Panc1 (cell line): Measurements from ENCODE around the gene POLR1C. TPM values are rescaled to one million over a fixed set of nuclear protein-coding genes. Genes with fewer than 3 reads are reported as not detected.

Experiments
- ATAC-seq: fragments of 200-7000 bp; cut with Tn5 transposase; 2 replicates; pipeline ENCODE4 v1.9.1; 2020; ENCODE audit warnings: mild to moderate bottlenecking, moderate library complexity
- BruUV-seq: library from RNA; stranded (reverse); fragments of 400-500 nt; replicated peaks from 2 replicates; lab custom pipeline; 2021; lab: Mats Ljungman, UMichigan
- CTCF ChIA-PET: fragments of 300-600 bp; sonication (Branson Sonifier 250); formaldehyde crosslinking; loops from one replicate; lab custom pipeline; 2022; ENCODE audit warnings: antibody characterized with exemption; lab: Charles Lee
- POLR2A ChIA-PET: fragments of 300-600 bp; sonication (Branson Sonifier 250); formaldehyde crosslinking; loops from one replicate; lab custom pipeline; 2022; ENCODE audit warnings: antibody characterized with exemption; lab: Charles Lee
- DNase-seq: peaks from one replicate; pipeline ENCODE4 v3.0.0-alpha.2; 2010; ENCODE audit warnings: low read depth, low spot score
- H3K27ac ChIP-seq: 2 replicates; pipeline ENCODE4 v1.5.1; 2011; ENCODE audit warnings: mild to moderate bottlenecking, low read length, inconsistent platforms
- H3K27me3 ChIP-seq: fragments of 200-500 bp; sonication (Bioruptor generic); 2 replicates; pipeline ENCODE4 v1.6.0; 2014; ENCODE audit warnings: low read length, inconsistent platforms; ENCODE audit not compliant: control insufficient read depth, insufficient read depth
- H3K36me3 ChIP-seq: fragments of 200-500 bp; sonication (Bioruptor generic); 2 replicates; pipeline ENCODE4 v1.5.1; 2014; ENCODE audit warnings: inconsistent platforms, mild to moderate bottlenecking, low read length, moderate library complexity; ENCODE audit not compliant: control insufficient read depth, insufficient read depth
- H3K4me1 ChIP-seq: 2 replicates; pipeline ENCODE4 v1.5.1; 2011; ENCODE audit warnings: inconsistent platforms, mild to moderate bottlenecking, low read length, moderate library complexity; ENCODE audit not compliant: control insufficient read depth, insufficient read depth
- H3K4me3 ChIP-seq, 2 experiments: 2 replicates each; pipeline ENCODE4 v1.5.1; 2011 to 2012; ENCODE audit warnings: low read depth in 2 of 2, low read length in 2 of 2, mild to moderate bottlenecking in 2 of 2, inconsistent platforms in 1 of 2, moderate library complexity in 1 of 2
- H3K9me3 ChIP-seq: fragments of 200-500 bp; sonication (Bioruptor generic); 2 replicates; pipeline ENCODE4 v1.5.1; 2014; ENCODE audit warnings: low read depth, mild to moderate bottlenecking, inconsistent platforms, low read length, moderate library complexity; ENCODE audit not compliant: control insufficient read depth, insufficient read depth
- POLR2AphosphoS5 ChIP-seq: IDR thresholded peaks from 2 replicates; pipeline ENCODE4 v1.6.1; 2012; ENCODE audit warnings: mild to moderate bottlenecking, low read depth, low read length, moderate library complexity
- SIN3A ChIP-seq: IDR thresholded peaks from 2 replicates; pipeline ENCODE4 v1.6.1; 2012; ENCODE audit warnings: low read depth, mild to moderate bottlenecking, low read length, moderate library complexity, borderline replicate concordance; ENCODE audit not compliant: insufficient read depth
- TCF7L2 ChIP-seq: IDR thresholded peaks from 2 replicates; pipeline ENCODE4 v1.6.1; 2011; ENCODE audit warnings: mild to moderate bottlenecking, low read depth, low read length, inconsistent platforms
- in situ Hi-C: cut with HindIII; loops from 2 replicates; pipeline ENCODE4 v1.10.0; 2016; ENCODE audit warnings: low sequenced_read_pairs, low pct_unique_long_range_greater_than_20kb
- intact Hi-C: fragments of 100-400 bp; cut with micrococcal nuclease; formaldehyde crosslinking; loops from one replicate; pipeline ENCODE4 v1.10.0; 2022; ENCODE audit not compliant: unreplicated experiment
- total RNA-seq: library from RNA; stranded (reverse); gene quantifications from one replicate; pipeline ENCODE4 v1.2.1, GENCODE V29; 2021; ENCODE audit not compliant: unreplicated experiment
- TF ChIP-seq, protein P1 (sequence below), 2 experiments: IDR thresholded peaks; 2 replicates each; pipeline ENCODE4 v1.6.1; 2011 to 2012; ENCODE audit warnings: low read depth in 2 of 2, control low read depth in 1 of 2, low read length in 1 of 2, mild to moderate bottlenecking in 1 of 2, moderate library complexity in 1 of 2; ENCODE audit not compliant: insufficient read depth in 1 of 2
- TF ChIP-seq, protein P2 (sequence below): fragments of 450-650 bp; IDR thresholded peaks from 2 replicates; pipeline ENCODE4 v1.5.1; 2017; ENCODE audit warnings: mild to moderate bottlenecking

Gene POLR1C
- total RNA-seq, 1 experiment from 2014 or later, result 65.1 TPM

DNA sequence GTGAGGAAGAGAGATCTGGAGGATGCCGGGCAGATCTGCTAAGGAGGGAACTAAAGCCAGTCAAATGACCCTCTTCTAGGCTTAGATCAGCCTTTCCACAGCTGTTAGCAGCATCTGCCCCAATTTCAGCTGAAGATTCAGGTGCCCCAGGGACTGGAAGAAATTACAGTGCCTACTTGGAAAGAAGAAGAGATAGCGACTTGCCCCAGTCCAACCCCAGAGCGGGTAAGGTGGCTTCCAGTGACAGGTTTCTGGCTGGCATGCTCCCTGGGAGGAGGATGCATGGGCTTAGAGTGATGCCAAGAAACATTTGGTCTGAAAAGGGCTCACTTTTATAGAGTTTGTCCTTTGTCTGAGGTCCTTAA is 38.9 kb upstream of the POLR1C start:
- no peak for DNase-seq
- CTCF ChIA-PET, result interaction anchor here (0.6 to 0.8 kb wide), 5 partner anchors 17 to 47 kb away, joined by 3 to 6 read pairs (median 3); partner anchors contain the start of gene LRRC73
- H3K4me3 ChIP-seq, result peak overlapping the region; percentile 62 to 74
- H3K9me3 ChIP-seq, result no peaks in the 10 kb centered on the region
- in situ Hi-C loops (no loop called here), intact Hi-C loops (no loop called here)
- H3K4me1 ChIP-seq, result peaks cover 13% of the 10 kb centered on the region
- POLR2A ChIA-PET, result interaction anchor here (0.6 to 0.7 kb wide), 6 partner anchors 18 to 584 kb away, joined by 3 to 4 read pairs (median 3); partner anchors contain the start of gene LRRC73
- H3K36me3 ChIP-seq, result no peaks in the 10 kb centered on the region
- H3K27ac ChIP-seq, result peak overlapping the region; percentile 78
- TSS peak; percentile 82 for BruUV-seq
- TF ChIP-seq, protein P1, sequence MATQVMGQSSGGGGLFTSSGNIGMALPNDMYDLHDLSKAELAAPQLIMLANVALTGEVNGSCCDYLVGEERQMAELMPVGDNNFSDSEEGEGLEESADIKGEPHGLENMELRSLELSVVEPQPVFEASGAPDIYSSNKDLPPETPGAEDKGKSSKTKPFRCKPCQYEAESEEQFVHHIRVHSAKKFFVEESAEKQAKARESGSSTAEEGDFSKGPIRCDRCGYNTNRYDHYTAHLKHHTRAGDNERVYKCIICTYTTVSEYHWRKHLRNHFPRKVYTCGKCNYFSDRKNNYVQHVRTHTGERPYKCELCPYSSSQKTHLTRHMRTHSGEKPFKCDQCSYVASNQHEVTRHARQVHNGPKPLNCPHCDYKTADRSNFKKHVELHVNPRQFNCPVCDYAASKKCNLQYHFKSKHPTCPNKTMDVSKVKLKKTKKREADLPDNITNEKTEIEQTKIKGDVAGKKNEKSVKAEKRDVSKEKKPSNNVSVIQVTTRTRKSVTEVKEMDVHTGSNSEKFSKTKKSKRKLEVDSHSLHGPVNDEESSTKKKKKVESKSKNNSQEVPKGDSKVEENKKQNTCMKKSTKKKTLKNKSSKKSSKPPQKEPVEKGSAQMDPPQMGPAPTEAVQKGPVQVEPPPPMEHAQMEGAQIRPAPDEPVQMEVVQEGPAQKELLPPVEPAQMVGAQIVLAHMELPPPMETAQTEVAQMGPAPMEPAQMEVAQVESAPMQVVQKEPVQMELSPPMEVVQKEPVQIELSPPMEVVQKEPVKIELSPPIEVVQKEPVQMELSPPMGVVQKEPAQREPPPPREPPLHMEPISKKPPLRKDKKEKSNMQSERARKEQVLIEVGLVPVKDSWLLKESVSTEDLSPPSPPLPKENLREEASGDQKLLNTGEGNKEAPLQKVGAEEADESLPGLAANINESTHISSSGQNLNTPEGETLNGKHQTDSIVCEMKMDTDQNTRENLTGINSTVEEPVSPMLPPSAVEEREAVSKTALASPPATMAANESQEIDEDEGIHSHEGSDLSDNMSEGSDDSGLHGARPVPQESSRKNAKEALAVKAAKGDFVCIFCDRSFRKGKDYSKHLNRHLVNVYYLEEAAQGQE (IDR thresholded peaks at IDR 0.05; ENCODE audit: insufficient read depth in 1 of 2, low read depth in 2 of 2, low read length in 1 of 2), result no peak
- TF ChIP-seq POLR2AphosphoS5, result no peak
- TF ChIP-seq, protein P2, sequence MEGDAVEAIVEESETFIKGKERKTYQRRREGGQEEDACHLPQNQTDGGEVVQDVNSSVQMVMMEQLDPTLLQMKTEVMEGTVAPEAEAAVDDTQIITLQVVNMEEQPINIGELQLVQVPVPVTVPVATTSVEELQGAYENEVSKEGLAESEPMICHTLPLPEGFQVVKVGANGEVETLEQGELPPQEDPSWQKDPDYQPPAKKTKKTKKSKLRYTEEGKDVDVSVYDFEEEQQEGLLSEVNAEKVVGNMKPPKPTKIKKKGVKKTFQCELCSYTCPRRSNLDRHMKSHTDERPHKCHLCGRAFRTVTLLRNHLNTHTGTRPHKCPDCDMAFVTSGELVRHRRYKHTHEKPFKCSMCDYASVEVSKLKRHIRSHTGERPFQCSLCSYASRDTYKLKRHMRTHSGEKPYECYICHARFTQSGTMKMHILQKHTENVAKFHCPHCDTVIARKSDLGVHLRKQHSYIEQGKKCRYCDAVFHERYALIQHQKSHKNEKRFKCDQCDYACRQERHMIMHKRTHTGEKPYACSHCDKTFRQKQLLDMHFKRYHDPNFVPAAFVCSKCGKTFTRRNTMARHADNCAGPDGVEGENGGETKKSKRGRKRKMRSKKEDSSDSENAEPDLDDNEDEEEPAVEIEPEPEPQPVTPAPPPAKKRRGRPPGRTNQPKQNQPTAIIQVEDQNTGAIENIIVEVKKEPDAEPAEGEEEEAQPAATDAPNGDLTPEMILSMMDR, result no peak
- TF ChIP-seq SIN3A, result no peak
- no peaks in the 10 kb centered on the region for H3K27me3 ChIP-seq
- no peak for ATAC-seq

DNA sequence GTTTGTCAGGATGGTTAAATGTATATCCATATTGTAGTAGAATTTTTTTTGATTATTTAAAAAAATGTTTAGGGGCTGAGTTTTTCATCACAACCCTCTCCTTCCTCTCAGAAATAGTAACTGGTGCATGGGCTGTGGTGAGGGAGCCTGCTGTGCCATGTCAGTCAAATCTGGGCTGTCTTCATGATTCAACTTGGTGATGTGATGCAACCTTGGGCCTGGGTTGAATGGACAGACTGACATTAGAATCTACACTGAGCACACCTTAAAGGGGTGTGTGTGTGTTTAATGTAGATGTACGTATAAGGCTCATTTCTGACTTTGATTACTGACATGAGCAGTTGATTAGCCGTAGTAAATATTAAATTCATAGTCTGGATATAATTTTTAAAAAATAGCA is 35.8 kb upstream of the POLR1C start:
- peak overlapping the region; percentile 5; the same call in 1 of the 2 replicates for H3K27ac ChIP-seq
- no peak for TF ChIP-seq TCF7L2
- TF ChIP-seq POLR2AphosphoS5, result no peak
- TF ChIP-seq, protein P1 (IDR thresholded peaks at IDR 0.05; ENCODE audit: insufficient read depth in 1 of 2, low read depth in 2 of 2, low read length in 1 of 2), result no peak
- TF ChIP-seq, protein P2, result no peak
- TF ChIP-seq SIN3A, result no peak
- intact Hi-C loops, result no loop called here
- no peaks in the 10 kb centered on the region for H3K27me3 ChIP-seq
- BruUV-seq, result no TSS peak
- H3K4me3 ChIP-seq, result no peak overlapping the region
- in situ Hi-C loops, result no loop called here
- no peaks in the 10 kb centered on the region for H3K9me3 ChIP-seq
- H3K4me1 ChIP-seq, result peaks cover 13% of the 10 kb centered on the region
- CTCF ChIA-PET, result interaction anchor here (0.6 kb wide), 1 partner anchor 87 kb away, joined by 6 read pairs; no protein-coding TSS in a partner anchor
- H3K36me3 ChIP-seq, result no peaks in the 10 kb centered on the region
- POLR2A ChIA-PET, result no interaction called here
- no peak for DNase-seq
- no peak for ATAC-seq
